Heart left ventricle (tissue), 16 donors: Measurements from ENCODE around the gene TPPP3. TPM values are rescaled to one million over a fixed set of nuclear protein-coding genes. Genes with fewer than 3 reads are reported as not detected.

ENCODE experiments used
- ATAC-seq, 4 donors: fragments of 200-7000 bp; cut with Tn5 transposase; one replicate each; pipeline ENCODE4 v1.9.1; 2020 to 2022; ENCODE audit warnings: moderate library complexity in 4 of 4, mild to moderate bottlenecking in 3 of 4, moderate number of reproducible peaks in 1 of 4
- DNase-seq, 5 donors: peaks; one replicate each; pipeline ENCODE4 v3.0.0-alpha.2; 2020
- H3K27ac ChIP-seq, 12 donors: fragments of 200-600 bp; sonication (generic) in 4 of 12; one replicate each; pipeline versions ENCODE4 v1.5.0 to v1.8.0; 2016 to 2022; ENCODE audit warnings: mild to moderate bottlenecking in 2 of 12
- H3K27me3 ChIP-seq, 9 donors: fragments of 200-600 bp; sonication (generic) in 2 of 9; one replicate each; pipeline versions ENCODE4 v1.5.1 to v1.8.0; 2016 to 2022; ENCODE audit warnings: mild to moderate bottlenecking in 3 of 9
- H3K36me3 ChIP-seq, 9 donors: fragments of 200-600 bp; sonication (generic) in 2 of 9; one replicate each; pipeline versions ENCODE4 v1.5.0 to v1.8.0; 2018 to 2022; ENCODE audit warnings: mild to moderate bottlenecking in 2 of 9
- H3K4me1 ChIP-seq, 12 donors: fragments of 200-600 bp; sonication (generic) in 4 of 12; one replicate each; pipeline versions ENCODE4 v1.5.0 to v1.8.0; 2016 to 2022; ENCODE audit warnings: mild to moderate bottlenecking in 3 of 12
- H3K4me3 ChIP-seq, 12 donors: fragments of 200-600 bp; sonication (generic) in 4 of 12; one replicate each; pipeline versions ENCODE4 v1.5.0 to v1.8.0; 2017 to 2022; ENCODE audit warnings: mild to moderate bottlenecking in 9 of 12, moderate library complexity in 4 of 12
- H3K9me3 ChIP-seq, 12 donors: fragments of 200-600 bp; sonication (generic) in 4 of 12; one replicate each; pipeline versions ENCODE4 v1.5.0 to v1.8.0; 2016 to 2022; ENCODE audit warnings: mild to moderate bottlenecking in 1 of 12
- POLR2A ChIP-seq, 2 donors: fragments of 450-650 bp; IDR thresholded peaks; one replicate each; pipeline ENCODE4 v1.6.1; 2017; ENCODE audit warnings: antibody characterized with exemption in 2 of 2, mild to moderate bottlenecking in 2 of 2, moderate library complexity in 2 of 2
- WGBS, 4 donors: extraction: QIAGEN DNeasy Blood & Tissue Kit in 2 of 4; methylation state at CpG; one replicate each; pipeline versions ENCODE4 v1.1.5 to v1.1.7; 2013 to 2018; 5-methylcytosine and 5-hydroxymethylcytosine counted together
- intact Hi-C, 10 donors: fragments of 100-400 bp; cut with DNase I; formaldehyde crosslinking; loops; one replicate each; pipeline versions ENCODE4 v1.11.1 to v1.14.2; 2022
- polyA plus RNA-seq, 2 donors: library from polyadenylated mRNA; stranded (reverse); fragments of 200-250 nt; gene quantifications; one replicate each; pipeline ENCODE4 v1.2.3, GENCODE V29; 2013
- total RNA-seq, 9 donors: library from RNA; depleted of rRNA in 2 of 9; stranded (reverse); fragments of >200 nt in 2 of 9; fragmentation: NEBNext Ultra II Directional in 3 of 9; extraction: Animal tissue kit (Norgen Biotek cat#: 25700) in 3 of 9; gene quantifications; one replicate each; pipeline versions ENCODE4 v1.1.0 to v1.2.4, GENCODE V29; 2016 to 2023
- TF ChIP-seq, protein P1 (sequence below), 12 donors: fragments of 200-600 bp; sonication (generic) in 4 of 12; IDR thresholded peaks; one replicate each; pipeline versions ENCODE4 v1.5.0 to v1.8.0; 2018 to 2022; ENCODE audit warnings: antibody characterized with exemption in 12 of 12, mild to moderate bottlenecking in 5 of 12
- donor health status: ischemic (EF 13 %, LVEDD 7.1; RV severe dilation, severe dysfunction).
- donor health status: healthy with polysubstance abuse.
- donor health status: DM: no; HTN: yes; CAD: no.
- donor health status: DM: no; HTN: no; CAD: no.
- donor health status: ischemic (EF 25% LVEDD 6.9; RV normal size, moderate dysfunction).
- donor health status: ischemic (EF 25% LVEDD 5.7; RV mildly dilated, moderate dysfunction).
- donor health status: healthy.
- donor health status: DM: yes; HTN: yes; CAD: no.
- donor health status: ischemic (EF 35%, LVEDD 5.7; RV mildly dilated, moderate dysfunction).
- donor health status: nonischemic (EF 11% LVEDD 7.7; RV severe dilation, severe dysfunction).
- donor health status: DM: yes; HTN: yes; CAD: no.
- donor health status: PGD.
- donor health status: ischemic (EF 29% LVEDD 5.4; RV normal size, mild dysfunction).
- donor health status: nonischemic (EF 23%, LVEDD 6.1; RV moderate dilation, normal function).

The TPPP3 gene
- total and polyA plus RNA-seq, 11 donors: 7.0 to 20.1 (median 10.3) TPM

DNA sequence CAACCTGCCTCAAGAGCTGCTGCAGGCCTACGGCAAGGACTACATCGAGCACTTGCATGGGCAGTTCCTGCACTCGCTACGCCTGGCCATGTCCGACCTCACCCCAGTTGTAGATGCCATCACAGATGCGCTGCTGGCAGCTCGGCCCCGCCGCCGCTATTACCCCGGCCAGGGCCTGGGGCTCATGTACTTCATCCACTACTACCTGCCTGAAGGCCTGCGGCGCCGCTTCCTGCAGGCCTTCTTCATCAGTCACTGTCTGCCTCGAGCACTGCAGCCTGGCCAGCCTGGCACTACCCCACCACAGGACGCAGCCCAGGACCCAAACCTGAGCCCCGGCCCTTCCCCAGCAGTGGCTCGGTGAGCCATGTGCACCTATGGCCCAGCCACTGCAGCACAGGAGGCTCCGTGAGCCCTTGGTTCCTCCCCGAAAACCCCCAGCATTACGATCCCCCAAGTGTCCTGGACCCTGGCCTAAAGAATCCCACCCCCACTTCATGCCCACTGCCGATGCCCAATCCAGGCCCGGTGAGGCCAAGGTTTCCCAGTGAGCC is 43.4 kb upstream of the TPPP3 start:
- H3K4me1 ChIP-seq: peaks cover 0 to 17% (median 6%) of the 10 kb centered on the region in 12 donors
- H3K4me3 ChIP-seq: no peak overlapping the region
- peaks cover 0 to 50% (median 29%) of the 10 kb centered on the region in 9 donors for H3K36me3 ChIP-seq
- ATAC-seq (no peak), DNase-seq (no peak)
- no peaks in the 10 kb centered on the region for H3K9me3 ChIP-seq
- H3K27ac ChIP-seq: no peak overlapping the region
- TF ChIP-seq, protein P1, sequence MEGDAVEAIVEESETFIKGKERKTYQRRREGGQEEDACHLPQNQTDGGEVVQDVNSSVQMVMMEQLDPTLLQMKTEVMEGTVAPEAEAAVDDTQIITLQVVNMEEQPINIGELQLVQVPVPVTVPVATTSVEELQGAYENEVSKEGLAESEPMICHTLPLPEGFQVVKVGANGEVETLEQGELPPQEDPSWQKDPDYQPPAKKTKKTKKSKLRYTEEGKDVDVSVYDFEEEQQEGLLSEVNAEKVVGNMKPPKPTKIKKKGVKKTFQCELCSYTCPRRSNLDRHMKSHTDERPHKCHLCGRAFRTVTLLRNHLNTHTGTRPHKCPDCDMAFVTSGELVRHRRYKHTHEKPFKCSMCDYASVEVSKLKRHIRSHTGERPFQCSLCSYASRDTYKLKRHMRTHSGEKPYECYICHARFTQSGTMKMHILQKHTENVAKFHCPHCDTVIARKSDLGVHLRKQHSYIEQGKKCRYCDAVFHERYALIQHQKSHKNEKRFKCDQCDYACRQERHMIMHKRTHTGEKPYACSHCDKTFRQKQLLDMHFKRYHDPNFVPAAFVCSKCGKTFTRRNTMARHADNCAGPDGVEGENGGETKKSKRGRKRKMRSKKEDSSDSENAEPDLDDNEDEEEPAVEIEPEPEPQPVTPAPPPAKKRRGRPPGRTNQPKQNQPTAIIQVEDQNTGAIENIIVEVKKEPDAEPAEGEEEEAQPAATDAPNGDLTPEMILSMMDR (IDR thresholded peaks at IDR 0.05): no peak
- no peak for TF ChIP-seq POLR2A (IDR thresholded peaks at IDR 0.05)
- WGBS, 4 donors: 96 to 97% (median 96%) methylated on average over 19 to 23 of the region's 23 CpGs
- no peaks in the 10 kb centered on the region for H3K27me3 ChIP-seq
- intact Hi-C loops: no loop called here

DNA sequence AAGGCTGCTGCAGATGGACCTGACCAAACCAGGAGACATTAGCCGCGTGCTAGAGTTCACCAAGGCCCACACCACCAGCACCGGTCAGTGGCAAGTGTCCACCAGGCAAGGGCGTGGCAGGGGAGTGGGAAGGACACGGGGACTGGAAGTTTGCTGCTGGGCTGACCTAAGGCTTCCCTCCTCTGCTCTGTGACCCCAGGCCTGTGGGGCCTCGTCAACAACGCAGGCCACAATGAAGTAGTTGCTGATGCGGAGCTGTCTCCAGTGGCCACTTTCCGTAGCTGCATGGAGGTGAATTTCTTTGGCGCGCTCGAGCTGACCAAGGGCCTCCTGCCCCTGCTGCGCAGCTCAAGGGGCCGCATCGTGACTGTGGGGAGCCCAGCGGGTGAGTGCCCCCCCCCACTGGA is 42.5 kb upstream of the TPPP3 start:
- ATAC-seq (no peak), DNase-seq (no peak)
- Histone ChIP-seq H3K9me3 (no peaks in the 10 kb centered on the region), H3K27ac (no peak overlapping the region), H3K27me3 (no peaks in the 10 kb centered on the region), H3K36me3 (peaks cover 0 to 40% (median 27%) of the 10 kb centered on the region in 9 donors), H3K4me1 (peaks cover 0 to 15% (median 5%) of the 10 kb centered on the region in 12 donors), H3K4me3 (no peak overlapping the region)
- intact Hi-C loops: no loop called here
- TF ChIP-seq, protein P1 (IDR thresholded peaks at IDR 0.05): no peak
- no peak for TF ChIP-seq POLR2A (IDR thresholded peaks at IDR 0.05)
- 94 to 97% (median 96%) methylated on average over 10 to 16 of the region's 16 CpGs for WGBS, 4 donors

DNA sequence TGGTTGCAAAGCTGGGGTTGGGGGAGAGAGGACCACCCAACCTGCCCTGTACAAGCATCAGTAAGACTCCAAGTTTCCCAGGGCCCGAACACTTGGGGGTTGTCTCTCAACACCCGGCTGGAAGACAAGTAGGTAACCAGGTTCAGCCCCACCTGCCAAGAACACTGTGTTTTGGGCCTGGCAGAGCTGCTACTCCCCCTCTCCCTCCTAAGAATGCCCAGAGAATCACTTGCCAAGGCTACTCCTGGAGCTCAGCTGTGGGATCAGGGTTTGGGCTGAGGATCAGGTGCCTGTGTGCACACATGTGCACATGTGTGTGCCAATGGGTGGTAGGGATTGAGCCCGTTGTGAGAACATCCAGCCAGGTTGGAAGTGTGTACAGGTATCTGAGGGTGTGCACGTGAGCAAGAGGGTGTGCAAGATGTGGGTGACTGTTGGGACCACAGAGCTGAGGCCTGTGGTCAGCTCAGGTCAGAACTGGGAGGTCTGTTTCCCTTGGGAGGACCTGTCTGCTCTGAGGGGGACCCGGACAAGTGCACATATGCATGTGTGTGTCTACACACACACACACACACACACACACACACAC is 39.9 kb upstream of the TPPP3 start:
- Histone ChIP-seq H3K27me3 (peaks cover 0 to 24% (median 0%) of the 10 kb centered on the region in 9 donors), H3K4me3 (no peak overlapping the region), H3K4me1 (peaks cover 0 to 36% (median 14%) of the 10 kb centered on the region in 12 donors), H3K9me3 (no peaks in the 10 kb centered on the region), H3K27ac (no peak overlapping the region), H3K36me3 (peaks cover 0 to 18% (median 10%) of the 10 kb centered on the region in 9 donors)
- 81 to 95% (median 94%) methylated on average over 4 to 5 of the region's 5 CpGs for WGBS, 4 donors
- TF ChIP-seq POLR2A (IDR thresholded peaks at IDR 0.05): no peak
- TF ChIP-seq, protein P1 (IDR thresholded peaks at IDR 0.05): no peak
- no peak for DNase-seq
- intact Hi-C loops: no loop called here
- no peak for ATAC-seq

DNA sequence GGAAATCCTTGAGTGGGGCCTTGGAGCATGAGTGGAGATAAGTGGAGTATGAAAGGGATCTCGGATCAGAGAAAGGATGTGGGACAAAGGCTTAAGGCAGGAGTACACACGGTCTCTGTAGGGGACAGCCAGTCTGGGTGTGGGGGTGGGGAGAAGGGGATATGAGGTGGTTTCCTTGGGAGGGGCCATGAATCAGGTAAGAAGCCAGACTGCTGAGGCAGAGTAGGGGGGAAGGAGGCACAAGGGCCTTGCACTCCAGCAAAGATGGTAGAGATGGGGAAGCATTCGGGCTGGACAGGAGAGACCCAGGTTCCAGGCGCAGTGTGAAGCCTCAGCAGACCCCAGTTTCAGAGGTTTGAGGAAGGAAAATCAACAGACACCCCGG is 39.2 kb upstream of the TPPP3 start:
- 68 to 75% (median 72%) methylated on average over 5 of the region's 5 CpGs for WGBS, 4 donors
- intact Hi-C loops: no loop called here
- peak overlapping the region in 1 of 12 donors; percentile 53 for H3K4me3 ChIP-seq
- H3K4me1 ChIP-seq: peaks cover 0 to 44% (median 15%) of the 10 kb centered on the region in 12 donors
- no peak overlapping the region for H3K27ac ChIP-seq
- DNase-seq (no peak), ATAC-seq (no peak)
- TF ChIP-seq POLR2A (IDR thresholded peaks at IDR 0.05): no peak
- TF ChIP-seq, protein P1 (IDR thresholded peaks at IDR 0.05): no peak
- peaks cover 0 to 24% (median 0%) of the 10 kb centered on the region in 9 donors for H3K27me3 ChIP-seq
- no peaks in the 10 kb centered on the region for H3K9me3 ChIP-seq
- peaks cover 0 to 10% (median 4%) of the 10 kb centered on the region in 9 donors for H3K36me3 ChIP-seq
